Stimulated activated memory B cell treated with anti-CD40 and anti-IgM and Interleukin-4, amounts not matched to agents 10 μg/mL and 1 μg/mL and 100 μg/mL, for 72 hours (primary cell): ENCODE data around the gene APBB1.
A peak's percentile ranks its signal among the peaks of the same experiment; 100 is the strongest.

Experiments used
- ATAC-seq: fragments of 150-1000 bp; cut with Tn5 transposase; 2 replicates; pipeline ENCODE4 v1.10.0; 2021
- H3K27ac Mint-ChIP-seq: one replicate; pipeline ENCODE4 v1.8.0; 2022; ENCODE audit warnings: mild to moderate bottlenecking, mixed read lengths
- H3K27me3 Mint-ChIP-seq: one replicate; pipeline ENCODE4 v1.8.0; 2022; ENCODE audit warnings: mixed read lengths
- H3K36me3 Mint-ChIP-seq: one replicate; pipeline ENCODE4 v1.8.0; 2022; ENCODE audit warnings: mixed read lengths
- H3K4me1 Mint-ChIP-seq: one replicate; pipeline ENCODE4 v1.8.0; 2022; ENCODE audit warnings: mixed read lengths
- H3K4me3 Mint-ChIP-seq: one replicate; pipeline ENCODE4 v1.8.0; 2022; ENCODE audit warnings: mild to moderate bottlenecking, moderate library complexity, mixed read lengths
- H3K9me3 Mint-ChIP-seq: one replicate; pipeline ENCODE4 v1.8.0; 2022; ENCODE audit warnings: mixed read lengths

APBB1 gene

DNA sequence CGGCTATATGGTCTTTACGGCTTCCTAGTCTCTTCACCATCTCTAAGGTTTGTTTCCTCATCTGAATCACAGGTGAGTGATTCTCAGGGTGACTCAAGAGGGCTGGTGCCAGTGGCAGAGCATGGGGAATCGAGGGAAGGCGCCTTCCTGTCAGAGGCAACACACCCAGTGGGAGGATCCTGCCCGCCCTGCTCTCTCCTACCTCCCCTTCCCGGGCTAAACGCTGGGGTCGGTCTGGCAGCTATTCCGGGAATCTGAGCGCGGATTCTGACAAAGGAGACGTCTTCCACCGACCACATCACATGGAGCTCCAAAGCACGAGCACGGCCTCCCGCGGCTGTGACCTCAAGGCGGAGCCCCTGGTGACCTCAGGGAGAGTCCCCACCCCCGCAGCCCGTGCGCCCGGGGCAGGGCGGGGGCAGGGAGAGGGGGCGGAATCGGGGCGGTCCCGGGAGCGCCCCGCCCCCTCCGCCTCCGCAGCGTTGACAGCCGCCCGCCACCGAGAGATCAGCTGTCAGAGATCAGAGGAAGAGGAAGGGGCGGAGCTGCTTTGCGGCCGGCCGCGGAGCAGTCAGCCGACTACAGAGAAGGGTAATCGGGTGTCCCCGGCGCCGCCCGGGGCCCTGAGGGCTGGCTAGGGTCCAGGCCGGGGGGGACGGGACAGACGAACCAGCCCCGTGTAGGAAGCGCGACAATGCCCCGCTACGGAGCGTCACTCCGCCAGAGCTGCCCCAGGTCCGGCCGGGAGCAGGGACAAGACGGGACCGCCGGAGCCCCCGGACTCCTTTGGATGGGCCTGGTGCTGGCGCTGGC, 28.8 kb downstream of the APBB1 start, which contains the start of gene SMPD1:
Gene SMPD1 (plus strand): TSS at position 570 of the 813 bp plus-strand sequence. CDS start 125 bp downstream, at position 695.
- H3K36me3 Mint-ChIP-seq = peaks cover 10% of the 10 kb centered on the region
- H3K4me3 Mint-ChIP-seq = peak within 1 kb of the TSS; percentile 85
- peak within 1 kb of the TSS; percentile 89 for H3K27ac Mint-ChIP-seq
- H3K27me3 Mint-ChIP-seq = no peaks in the 10 kb centered on the region
- peak; percentile 97 for ATAC-seq
- H3K4me1 Mint-ChIP-seq = peaks cover 37% of the 10 kb centered on the region
- H3K9me3 Mint-ChIP-seq = no peaks in the 10 kb centered on the region

DNA sequence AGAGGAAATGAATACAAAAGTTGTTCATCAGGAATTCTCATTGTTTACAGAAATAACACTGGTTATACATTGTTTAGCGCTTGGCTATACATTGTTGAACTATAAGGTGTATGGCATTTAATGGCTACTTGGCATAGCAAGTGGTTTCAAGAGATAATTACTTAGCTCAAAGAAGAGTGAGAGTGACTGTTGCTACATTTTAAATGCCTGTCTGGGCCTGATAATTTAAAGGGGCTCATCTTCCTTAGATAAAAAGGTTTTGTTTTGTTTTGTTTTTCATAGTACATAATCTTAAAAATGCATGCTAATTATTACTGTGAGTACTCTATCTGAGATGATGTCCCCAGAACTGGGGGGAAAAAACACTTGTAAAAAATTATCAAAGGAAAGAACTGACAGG, 30.1 kb downstream of the APBB1 start:
- Mint-ChIP-seq H3K36me3 (peaks cover 10% of the 10 kb centered on the region), H3K9me3 (no peaks in the 10 kb centered on the region), H3K4me1 (peaks cover 37% of the 10 kb centered on the region), H3K27ac (peak overlapping the region; percentile 89), H3K4me3 (no peak overlapping the region), H3K27me3 (no peaks in the 10 kb centered on the region)
- ATAC-seq = no peak

DNA sequence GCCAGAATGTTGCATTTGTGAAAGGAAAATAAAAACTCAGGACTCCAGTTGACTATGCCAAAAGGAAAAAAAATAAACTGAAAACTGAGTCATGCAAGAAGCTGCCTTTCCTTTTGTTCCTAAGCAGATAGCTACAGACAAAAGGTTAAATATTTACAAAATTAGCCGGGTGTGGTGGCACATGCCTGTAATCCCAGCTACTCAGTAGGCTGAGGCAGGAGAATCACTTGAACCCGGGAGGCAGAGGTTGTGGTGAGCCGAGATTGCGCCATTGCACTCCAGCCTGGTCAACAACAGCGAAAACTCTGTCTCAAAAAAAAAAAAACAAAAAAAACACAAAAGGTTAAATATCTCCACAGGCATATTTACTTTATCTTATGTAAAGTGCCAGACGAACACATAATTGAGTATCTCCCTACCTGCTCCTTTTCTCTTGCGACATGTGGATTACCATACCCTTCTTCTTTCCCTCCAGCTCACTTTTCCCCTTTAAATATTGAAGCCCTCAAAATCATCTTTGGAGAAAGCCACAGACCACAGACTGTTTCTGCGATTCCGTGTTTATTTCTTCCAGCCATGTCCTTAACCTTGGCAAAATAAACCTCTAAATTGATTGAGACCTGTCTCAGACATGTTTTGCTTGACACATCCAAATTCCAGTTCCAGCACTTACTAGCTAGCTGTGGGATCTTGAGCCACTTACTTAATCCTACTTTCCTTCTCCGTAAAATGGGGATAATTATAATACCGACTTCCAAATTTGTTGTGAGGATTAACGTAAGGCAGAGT, 30.9 kb downstream of the APBB1 start:
- Mint-ChIP-seq H3K27ac (peak overlapping the region; percentile 89), H3K27me3 (no peaks in the 10 kb centered on the region), H3K4me3 (no peak overlapping the region), H3K36me3 (peaks cover 5% of the 10 kb centered on the region), H3K4me1 (peaks cover 33% of the 10 kb centered on the region), H3K9me3 (no peaks in the 10 kb centered on the region)
- no peak for ATAC-seq

DNA sequence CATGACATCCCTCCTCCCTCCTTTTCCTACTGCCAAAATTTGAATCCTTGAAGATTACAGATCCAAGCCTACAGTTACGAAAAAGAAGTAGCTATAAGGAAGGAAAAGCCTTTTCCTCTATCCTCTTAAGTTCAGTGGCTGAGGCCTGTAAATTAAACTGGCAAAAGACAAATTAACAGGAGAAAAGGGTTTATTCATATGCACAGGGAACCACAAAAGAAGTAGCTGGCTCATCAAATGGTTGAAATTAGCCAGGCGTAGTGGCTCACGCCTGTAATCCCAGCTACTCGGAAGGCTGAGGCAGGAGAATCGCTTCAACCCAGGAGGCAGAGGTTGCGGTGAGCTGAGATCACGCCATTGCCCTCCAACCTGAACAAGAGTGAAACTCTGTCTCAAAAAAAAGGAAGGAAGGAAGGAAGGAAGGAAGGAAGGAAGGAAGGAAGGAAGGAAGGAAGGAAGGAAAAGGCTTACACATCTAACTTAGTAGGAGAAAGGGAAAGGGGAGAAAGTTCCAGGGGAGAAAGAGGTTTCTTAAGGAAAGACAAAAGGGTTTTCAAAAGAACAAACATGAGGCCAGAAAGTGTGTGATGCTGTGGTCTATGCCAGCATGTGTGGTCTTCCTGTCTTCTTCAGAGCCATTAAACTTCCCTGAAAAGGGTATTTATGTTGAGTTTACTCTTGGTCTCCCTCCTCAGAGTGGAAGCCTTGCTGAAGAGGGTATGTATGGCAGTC, 33.7 kb downstream of the APBB1 start:
- Mint-ChIP-seq H3K4me1 (peaks cover 12% of the 10 kb centered on the region), H3K36me3 (no peaks in the 10 kb centered on the region), H3K9me3 (no peaks in the 10 kb centered on the region), H3K4me3 (no peak overlapping the region), H3K27me3 (no peaks in the 10 kb centered on the region), H3K27ac (no peak overlapping the region)
- no peak for ATAC-seq

DNA sequence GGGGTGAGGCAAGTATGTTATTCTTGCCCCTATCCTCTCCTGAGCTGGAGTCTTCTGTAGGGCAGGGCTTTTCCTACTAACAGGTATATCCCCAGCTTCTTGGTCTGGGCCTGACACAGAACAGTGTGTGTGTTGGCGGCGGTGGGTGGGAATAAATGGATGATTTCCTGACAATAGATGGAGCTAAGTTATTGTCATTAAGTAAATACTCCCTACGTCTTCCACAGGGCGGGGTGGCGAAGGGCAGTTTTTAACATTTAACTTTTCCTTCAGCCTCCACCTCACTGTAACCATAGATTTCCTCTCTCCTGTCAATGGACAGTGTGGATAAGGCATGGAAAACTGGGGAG, 40.3 kb downstream of the APBB1 start:
- ATAC-seq = no peak
- Mint-ChIP-seq H3K27me3 (no peaks in the 10 kb centered on the region), H3K9me3 (no peaks in the 10 kb centered on the region), H3K36me3 (no peaks in the 10 kb centered on the region), H3K27ac (peak overlapping the region; percentile 42), H3K4me1 (no peaks in the 10 kb centered on the region), H3K4me3 (no peak overlapping the region)

DNA sequence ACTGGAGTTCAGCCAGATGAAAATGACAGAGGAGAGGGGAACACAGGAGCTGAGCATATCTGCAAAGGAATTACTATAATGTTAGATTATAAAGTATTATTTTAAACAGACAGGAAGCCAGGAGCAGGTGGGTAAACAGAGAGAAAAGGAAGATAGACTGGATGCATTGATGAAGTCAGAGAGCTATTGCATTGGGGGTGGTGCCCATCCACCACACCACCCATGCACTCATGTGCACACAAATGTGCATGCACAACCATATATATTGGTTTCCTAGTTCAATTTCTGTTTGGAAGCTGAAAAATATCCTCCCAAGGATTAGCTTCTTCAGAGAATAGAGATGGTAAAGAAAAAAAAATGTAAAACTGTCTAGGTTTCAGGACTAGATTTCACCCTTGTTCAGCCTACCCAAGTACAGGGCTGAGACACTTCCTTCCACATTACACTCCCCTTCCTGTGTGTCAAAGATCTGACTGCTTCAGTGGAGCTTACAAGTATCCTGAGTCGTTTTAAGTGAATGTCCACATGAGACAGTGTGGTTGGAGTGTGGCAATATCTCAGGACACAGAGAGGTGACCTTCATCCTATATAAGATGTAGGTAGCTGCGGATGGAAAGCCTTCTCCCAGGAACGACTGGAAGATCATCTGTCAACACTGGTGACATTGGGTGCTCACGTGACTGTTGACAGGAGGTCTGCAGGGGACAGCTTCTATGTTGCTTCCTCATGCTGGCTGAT, 40.8 kb downstream of the APBB1 start:
- peak; percentile 43 for ATAC-seq
- Mint-ChIP-seq H3K27ac (peak overlapping the region; percentile 42), H3K4me3 (no peak overlapping the region), H3K9me3 (no peaks in the 10 kb centered on the region), H3K27me3 (no peaks in the 10 kb centered on the region), H3K4me1 (no peaks in the 10 kb centered on the region), H3K36me3 (no peaks in the 10 kb centered on the region)

DNA sequence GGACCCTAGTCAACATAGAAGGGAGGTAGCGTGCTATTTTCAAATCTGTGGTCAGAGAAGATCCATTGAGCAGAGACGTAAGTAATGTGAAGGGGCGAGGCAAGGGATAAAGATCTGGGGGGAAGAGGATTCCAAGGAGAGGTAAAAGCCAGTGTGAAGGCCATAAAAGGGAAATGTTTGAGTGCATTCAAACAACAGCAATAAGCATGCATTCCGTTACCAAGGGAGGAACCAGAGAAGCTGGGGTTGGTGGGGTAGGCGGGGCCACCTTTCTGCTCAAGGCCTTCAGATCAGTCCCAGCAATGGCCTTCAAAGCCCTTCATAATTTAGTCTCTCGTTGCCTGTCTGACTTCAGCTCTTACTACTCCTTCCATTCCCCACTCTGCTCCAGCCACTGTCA, 47.1 kb downstream of the APBB1 start:
- no peak for ATAC-seq
- no peaks in the 10 kb centered on the region for H3K27me3 Mint-ChIP-seq
- H3K27ac Mint-ChIP-seq = no peak overlapping the region
- H3K9me3 Mint-ChIP-seq = no peaks in the 10 kb centered on the region
- no peaks in the 10 kb centered on the region for H3K36me3 Mint-ChIP-seq
- H3K4me1 Mint-ChIP-seq = no peaks in the 10 kb centered on the region
- H3K4me3 Mint-ChIP-seq = no peak overlapping the region

DNA sequence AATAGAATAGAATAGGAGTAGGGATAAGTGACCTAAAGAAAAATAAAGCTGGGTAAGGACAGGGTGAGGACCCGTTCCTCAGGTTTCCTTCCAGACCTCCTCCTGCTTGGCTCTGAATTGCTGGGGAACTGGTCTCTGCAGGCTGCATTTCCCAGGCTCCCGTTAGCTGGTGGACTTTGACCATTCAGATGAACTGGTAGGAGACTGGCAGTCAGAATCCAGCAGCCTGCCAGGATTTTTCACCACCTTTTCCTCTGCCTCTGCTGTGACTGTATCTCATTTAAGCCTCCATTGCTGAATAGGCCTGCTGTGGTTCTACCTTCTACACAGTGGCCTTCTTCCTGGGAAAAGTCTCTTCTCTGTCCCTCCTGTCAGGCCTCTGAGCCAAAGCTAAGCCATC, 53.2 kb downstream of the APBB1 start:
- H3K27ac Mint-ChIP-seq = no peak overlapping the region
- no peaks in the 10 kb centered on the region for H3K27me3 Mint-ChIP-seq
- H3K9me3 Mint-ChIP-seq = no peaks in the 10 kb centered on the region
- H3K4me3 Mint-ChIP-seq = no peak overlapping the region
- H3K36me3 Mint-ChIP-seq = no peaks in the 10 kb centered on the region
- ATAC-seq = no peak
- H3K4me1 Mint-ChIP-seq = no peaks in the 10 kb centered on the region

DNA sequence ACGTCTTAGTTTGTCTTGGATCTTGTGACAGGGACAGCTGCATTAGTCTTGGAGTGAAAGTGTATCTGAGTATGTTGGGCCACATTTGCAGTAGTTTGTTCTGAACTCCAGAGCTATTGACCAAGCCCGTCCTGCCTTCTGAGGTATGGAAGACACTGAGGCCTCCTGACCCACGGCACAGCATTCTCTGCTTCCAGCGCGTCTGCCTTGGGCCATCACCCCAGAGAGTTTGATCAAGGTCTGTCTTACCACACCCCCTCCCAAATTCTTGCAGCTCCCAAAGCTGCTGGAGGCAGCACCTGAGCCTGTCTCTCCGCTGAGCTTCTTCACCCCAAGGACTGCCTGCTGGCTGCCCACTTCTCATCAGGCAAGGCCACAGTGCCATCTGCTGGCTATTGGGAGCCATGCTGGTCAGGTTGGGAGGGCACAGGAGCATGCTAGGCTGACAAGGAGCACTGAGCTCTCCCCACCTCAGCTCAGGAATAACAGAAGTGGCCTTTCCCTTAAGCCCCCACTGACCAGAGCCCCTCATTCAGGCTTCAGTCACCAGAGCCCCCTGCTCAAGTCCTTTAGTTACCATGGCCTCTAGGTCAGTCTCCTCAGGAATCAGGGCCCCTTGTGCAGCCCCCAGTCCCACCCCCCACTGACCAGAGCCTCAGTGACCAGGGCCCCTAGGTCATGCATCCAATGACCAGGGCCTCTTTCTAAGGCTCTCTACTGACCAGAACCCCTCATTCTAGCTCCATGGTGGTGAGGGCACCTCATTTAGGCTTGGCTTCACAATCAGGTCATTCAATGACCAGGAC, 55.8 kb downstream of the APBB1 start:
- Mint-ChIP-seq H3K36me3 (no peaks in the 10 kb centered on the region), H3K27me3 (no peaks in the 10 kb centered on the region), H3K4me1 (no peaks in the 10 kb centered on the region), H3K27ac (no peak overlapping the region), H3K9me3 (no peaks in the 10 kb centered on the region), H3K4me3 (no peak overlapping the region)
- ATAC-seq = peak; percentile 83

DNA sequence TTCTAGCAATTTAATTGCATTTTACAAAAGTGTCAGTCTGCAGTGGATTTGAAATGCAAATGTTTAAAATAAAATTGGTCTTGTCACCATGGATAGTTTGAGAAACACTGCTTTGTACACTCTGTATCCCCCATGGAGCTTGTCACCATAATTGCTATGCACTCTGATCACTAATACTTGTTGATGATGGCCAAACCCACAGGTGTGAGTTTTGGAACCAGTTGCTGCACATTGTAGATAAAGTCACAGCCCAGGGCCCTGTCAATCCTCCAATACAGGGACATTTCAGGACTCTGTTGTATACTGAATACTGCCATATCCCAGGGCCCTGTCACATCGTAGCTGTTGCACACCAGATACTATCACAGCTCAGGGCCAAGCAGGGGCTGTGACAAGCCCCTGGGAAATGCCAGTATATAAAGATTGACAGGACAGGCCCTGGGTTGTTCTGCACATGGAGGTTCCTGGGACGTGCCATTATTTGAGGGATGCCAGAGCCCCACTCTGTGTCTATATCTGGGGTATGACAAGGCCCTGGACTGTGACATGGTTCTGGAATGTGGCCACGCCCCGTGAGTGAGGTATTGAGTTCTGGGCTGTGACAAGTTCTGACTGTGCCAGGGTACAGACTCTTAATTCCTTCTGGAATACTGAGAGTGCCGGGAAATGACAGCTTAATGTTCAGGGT, 56.6 kb downstream of the APBB1 start:
- Mint-ChIP-seq H3K4me3 (no peak overlapping the region), H3K27ac (no peak overlapping the region), H3K27me3 (no peaks in the 10 kb centered on the region), H3K9me3 (no peaks in the 10 kb centered on the region), H3K36me3 (no peaks in the 10 kb centered on the region), H3K4me1 (peaks cover 1% of the 10 kb centered on the region)
- no peak for ATAC-seq

DNA sequence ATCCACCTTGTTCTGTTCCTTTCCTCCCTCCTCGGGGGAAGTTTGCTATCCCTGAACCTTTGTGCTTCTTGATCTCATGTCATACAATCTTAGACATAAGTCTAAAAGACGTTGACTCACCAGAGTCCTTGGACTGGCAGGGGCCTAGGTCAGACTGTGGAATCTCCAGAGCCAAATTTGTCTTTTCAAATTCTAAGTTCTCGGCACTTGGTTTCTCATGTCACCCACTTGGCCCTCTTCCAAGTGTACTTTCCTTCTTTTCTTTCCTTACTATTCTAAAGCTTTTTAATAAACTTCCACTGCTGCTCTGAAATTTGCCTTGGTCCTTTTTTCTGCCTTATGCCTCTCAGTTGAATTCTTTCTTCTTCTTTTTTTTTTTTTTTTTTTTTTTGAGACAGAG, 58.7 kb downstream of the APBB1 start:
- no peaks in the 10 kb centered on the region for H3K27me3 Mint-ChIP-seq
- ATAC-seq = no peak
- peaks cover 6% of the 10 kb centered on the region for H3K4me1 Mint-ChIP-seq
- no peaks in the 10 kb centered on the region for H3K9me3 Mint-ChIP-seq
- no peak overlapping the region for H3K27ac Mint-ChIP-seq
- H3K36me3 Mint-ChIP-seq = no peaks in the 10 kb centered on the region
- H3K4me3 Mint-ChIP-seq = no peak overlapping the region

DNA sequence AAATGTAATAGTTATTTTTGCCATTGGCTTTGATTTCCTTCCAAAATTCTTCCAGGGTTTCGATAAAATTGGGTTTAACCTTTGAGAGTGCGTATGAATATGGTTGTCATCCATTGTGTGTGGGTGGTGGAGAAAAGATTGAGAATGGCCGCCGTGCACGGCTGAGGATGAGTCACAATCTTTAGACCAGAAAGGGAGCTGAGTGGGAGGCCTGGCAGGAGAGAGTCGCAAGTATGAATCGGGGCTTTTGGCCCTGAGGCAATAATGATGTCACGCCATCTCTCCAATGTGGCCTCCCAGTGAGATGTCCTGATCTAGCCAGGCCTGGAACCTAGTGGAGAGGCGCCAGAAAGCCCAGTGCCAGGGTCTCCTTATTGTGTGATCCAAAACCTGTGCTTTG, 61.7 kb downstream of the APBB1 start:
- H3K36me3 Mint-ChIP-seq = no peaks in the 10 kb centered on the region
- H3K27ac Mint-ChIP-seq = no peak overlapping the region
- H3K4me1 Mint-ChIP-seq = peaks cover 6% of the 10 kb centered on the region
- H3K27me3 Mint-ChIP-seq = no peaks in the 10 kb centered on the region
- no peak overlapping the region for H3K4me3 Mint-ChIP-seq
- no peaks in the 10 kb centered on the region for H3K9me3 Mint-ChIP-seq
- ATAC-seq = peak; percentile 66

DNA sequence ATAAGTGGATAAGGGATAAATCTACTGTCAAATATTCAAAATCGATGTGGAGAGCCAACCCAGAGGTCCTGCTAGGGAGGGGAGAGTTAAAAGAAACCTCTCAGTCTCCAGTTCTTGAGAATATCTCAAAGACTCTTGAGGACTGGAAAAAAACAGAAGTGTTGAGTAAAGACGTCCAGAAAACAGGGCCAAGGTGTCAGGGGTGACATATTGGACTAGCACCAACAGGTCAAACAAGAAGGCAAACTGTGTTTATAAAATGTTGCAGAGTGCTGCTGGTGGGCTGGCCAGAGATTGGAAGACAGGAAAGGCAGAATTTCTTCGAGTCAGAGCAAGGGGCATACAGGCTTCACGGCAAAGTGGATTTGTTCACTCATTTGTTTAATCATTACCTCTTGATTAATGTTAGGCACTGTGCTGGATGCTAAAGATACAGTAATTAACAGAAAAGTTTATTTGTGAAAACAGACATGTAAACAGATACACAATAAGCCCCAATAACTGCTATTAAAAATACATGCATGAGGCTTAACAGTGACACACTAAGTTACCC, 62.3 kb downstream of the APBB1 start:
- H3K27me3 Mint-ChIP-seq = no peaks in the 10 kb centered on the region
- peaks cover 6% of the 10 kb centered on the region for H3K4me1 Mint-ChIP-seq
- ATAC-seq = no peak
- H3K36me3 Mint-ChIP-seq = no peaks in the 10 kb centered on the region
- H3K27ac Mint-ChIP-seq = no peak overlapping the region
- no peak overlapping the region for H3K4me3 Mint-ChIP-seq
- no peaks in the 10 kb centered on the region for H3K9me3 Mint-ChIP-seq
